GM10847 (cell line): ENCODE data around the gene FZD10.

ENCODE experiments used
- POLR2A ChIP-seq: IDR thresholded peaks from 2 replicates; pipeline ENCODE4 v1.6.1; 2011; ENCODE audit not compliant: insufficient read length; ENCODE audit errors: extremely low read depth

Gene FZD10

DNA sequence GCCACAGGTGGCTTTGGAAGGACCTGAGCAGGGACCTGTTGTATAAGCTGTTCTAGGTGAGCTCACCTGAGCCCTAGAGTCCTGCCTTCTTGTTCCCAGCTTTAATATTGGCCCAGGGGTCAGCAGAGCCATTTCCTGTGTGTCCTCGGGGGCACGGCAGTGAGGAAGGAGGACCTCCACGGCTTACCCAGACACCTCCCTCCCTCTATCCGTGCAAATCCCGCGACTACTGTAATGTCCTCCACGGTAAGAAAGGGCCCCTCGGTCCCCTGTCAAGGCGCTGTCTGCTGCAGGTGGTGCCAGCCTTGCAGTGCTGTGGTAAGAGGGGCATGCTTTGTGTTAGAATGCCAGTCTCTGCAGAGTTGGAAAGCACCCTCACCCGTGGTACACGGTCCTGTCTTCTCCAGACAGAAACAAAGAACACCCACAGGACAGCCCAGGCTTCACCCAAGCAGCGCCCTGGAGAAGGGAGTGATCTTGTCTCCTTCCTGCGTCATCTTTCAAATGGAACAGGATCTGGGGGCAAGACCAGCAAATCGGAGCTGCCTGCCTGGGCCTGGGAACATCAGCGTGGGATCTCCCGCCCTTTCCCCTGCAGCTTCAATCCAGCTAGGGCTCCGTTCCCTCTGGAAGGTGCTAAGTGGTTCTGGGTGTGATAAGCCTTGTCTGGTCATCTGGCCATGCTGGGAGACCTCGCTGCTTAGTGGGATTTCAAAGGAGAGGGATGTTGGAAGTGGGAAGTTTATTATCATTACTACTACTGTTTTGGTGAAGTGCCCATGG is 20.2 kb upstream of the FZD10 start:
- TF ChIP-seq POLR2A: no peak

DNA sequence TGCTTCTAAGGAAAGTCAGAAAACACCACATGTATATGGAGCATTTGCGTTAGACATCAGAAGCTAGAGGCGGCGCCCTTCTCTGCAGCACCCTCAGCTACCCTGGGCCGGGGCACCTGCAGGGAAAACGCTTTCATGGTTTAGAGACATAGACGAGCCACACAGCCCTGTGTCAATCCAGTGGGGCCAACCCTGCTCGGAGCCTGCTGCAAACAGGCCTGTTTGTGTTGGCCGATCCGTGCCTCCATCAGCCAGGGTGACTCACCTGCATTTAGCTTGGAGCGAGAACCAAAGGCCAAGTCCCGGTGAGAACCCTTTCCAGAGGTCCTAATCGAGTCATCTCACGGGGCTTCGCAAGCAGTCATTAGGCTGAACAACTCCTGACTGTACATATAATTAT is 19.5 kb upstream of the FZD10 start:
- TF ChIP-seq POLR2A: no peak

GRCh38 chr12:130143136-130143535 is 19.1 kb upstream of the FZD10 start:
- no peak for TF ChIP-seq POLR2A

- TF ChIP-seq POLR2A: no peak
These were observed 18.0 kb upstream of the FZD10 start for GRCh38 chr12:130144256-130144655.

DNA sequence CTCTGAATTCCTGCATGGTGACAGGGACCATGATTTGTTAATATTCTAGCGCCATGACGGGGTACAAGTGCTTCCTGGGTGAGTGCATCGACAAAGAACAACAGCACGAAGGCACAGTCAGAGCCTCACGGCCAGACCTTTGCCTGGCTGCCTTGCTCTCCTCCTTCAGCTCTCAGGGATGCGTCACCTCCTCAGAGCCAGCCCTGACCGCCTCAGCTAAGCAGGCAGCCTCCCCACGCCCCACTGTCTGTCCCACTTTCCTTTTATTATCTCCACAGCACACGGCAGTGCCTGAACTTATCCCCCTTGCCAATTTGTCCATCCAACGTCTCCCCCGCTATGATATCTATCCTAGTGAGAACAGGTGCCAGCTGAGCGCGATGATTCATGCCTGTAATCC is 16.5 kb upstream of the FZD10 start:
- no peak for TF ChIP-seq POLR2A

DNA sequence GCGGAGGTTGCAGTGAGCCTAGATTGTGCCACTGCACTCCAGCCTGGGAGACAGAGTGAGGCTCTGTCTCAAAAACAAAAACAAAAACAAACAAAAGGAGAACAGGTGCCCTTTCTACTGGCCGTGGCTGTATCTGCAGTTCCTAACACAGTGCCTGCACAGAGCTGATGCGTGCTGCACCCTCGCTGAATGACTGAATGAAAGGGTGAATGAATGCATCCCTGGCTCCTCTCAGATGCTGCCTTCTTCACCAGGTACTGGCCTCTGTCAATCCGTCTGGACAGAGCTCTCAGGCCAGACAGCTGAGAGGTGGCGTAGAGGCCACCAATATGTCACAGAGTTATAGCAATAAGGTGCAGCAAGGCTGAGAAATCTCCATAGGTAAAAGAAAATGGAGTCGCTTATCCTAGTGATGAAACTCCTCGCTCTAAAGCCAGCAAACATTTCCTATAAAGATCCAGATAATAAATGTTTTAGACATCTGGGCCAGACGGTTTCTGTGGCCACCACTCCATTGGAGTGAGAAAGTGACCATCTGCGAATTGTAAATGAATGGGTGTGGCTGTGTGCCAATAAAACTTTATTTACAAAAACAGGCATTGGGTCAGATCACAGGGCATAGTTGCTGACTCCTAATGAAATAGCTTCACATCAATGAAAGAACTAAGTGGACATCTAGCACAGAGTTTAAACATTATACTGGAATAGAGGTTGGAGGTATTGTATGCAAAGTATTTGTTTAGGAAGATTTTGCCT is 15.9 kb upstream of the FZD10 start:
- no peak for TF ChIP-seq POLR2A

DNA sequence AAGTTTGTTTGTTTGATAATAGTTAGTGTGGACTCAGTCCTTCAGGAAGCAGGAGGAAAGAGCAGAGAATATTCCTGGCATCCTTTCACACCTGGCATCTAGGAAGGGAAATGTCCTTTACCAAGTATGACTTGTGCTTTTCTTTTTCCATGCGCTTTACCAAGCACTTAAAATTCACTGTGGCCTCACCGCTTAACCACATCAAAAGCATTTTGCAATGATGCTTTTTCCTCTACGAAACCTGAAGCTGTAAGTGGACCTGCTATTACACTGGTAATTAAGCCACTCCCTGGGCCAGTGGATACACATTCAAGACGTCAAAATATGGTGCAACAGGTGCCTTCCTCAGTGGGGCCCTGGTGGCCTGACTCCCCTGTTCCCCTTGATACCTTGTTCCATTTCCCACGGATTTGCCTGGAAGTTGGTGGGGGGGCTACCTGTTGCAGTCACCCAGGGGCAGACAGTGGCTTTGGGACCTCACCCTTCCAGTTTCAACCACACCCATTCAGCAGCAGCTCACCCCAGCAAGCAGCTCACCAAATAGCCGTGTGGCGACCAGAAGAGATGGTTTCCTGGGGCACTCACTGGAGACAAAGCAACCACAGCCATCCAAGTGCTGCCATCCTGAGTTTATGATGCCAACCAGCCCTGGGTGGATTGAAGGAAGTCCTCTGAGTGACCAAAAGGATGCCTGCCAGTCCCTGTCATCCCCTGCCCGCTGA is 14.2 kb upstream of the FZD10 start:
- no peak for TF ChIP-seq POLR2A

DNA sequence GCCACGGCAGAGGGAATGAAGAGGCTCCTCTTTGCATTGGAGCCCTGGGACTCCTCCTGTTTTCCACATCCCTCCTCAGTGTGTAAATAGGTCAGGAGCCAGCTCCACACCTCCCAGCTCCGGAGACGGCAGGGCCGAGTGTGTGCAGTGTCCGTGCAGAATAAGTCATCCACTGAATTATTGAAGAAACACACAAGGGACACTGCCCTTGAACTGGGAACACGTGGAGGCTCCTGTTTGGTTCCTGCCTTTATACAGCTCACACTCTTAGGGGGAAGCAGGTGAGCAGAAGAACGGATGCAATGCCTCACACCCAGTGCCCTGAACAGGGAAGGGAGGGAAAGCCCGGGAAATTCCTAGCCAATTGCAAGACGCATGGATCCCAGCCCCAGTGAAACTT is 10.4 kb upstream of the FZD10 start:
- no peak for TF ChIP-seq POLR2A

GRCh38 chr12:130152386-130152785 is 9.9 kb upstream of the FZD10 start:
- TF ChIP-seq POLR2A: no peak

DNA sequence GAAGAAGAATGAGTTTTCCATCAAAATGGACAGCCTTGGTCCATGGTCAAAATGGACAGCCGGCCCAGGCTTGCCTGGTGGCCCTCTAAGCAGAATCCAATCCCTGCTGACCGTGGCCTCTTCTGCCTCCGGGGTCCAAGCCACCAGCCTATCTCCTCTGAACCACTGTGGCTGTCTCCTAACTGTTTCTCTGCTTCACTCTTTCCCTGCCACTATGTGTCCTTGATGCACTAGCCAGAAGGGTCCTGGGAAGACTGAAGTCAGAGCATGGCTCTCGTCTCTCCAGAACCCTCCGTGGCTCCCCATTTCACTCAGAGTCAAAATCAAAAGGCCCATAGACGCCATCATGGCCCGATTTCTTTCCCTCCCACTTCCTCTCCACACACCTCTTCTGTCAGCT is 8.5 kb upstream of the FZD10 start:
- no peak for TF ChIP-seq POLR2A

DNA sequence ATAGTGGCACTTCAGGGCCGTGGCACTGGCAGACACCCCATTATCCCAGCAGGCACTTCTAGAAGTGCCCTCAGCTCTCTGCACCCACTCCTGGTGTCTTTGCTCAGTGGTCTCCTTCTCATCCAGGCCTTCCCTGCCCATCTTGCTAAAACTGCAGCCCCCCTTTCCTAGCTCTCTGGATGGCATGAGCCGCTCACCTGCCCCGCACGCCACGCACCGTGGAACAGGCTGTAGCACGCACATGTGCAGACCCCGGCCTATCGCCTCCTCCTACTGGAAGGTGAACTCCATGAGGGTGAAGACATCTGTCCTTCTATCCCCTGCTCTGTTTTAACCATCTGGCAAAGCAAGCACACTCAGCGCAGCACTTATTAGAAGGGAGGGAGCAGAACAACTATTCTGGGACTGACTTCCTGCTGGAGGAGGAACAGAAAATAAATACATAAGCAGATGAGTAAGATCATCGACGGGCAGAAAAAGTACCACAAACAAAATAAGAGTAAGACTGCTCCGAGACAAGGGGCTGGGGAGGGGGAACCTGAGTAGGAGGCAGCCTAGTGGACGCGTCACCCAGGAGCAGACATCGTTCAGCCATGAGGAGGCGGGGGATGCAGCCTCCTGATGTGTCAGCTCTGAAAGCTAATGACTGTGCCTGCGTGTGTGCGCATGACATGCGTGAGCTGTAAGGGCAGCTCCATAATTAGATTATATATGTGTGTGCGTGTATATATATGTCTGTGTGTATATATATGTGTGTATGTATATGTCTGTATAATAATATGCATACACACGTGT is 7.8 kb upstream of the FZD10 start:
- no peak for TF ChIP-seq POLR2A

- no peak for TF ChIP-seq POLR2A
These were observed 6.7 kb upstream of the FZD10 start for GRCh38 chr12:130155416-130156073.

DNA sequence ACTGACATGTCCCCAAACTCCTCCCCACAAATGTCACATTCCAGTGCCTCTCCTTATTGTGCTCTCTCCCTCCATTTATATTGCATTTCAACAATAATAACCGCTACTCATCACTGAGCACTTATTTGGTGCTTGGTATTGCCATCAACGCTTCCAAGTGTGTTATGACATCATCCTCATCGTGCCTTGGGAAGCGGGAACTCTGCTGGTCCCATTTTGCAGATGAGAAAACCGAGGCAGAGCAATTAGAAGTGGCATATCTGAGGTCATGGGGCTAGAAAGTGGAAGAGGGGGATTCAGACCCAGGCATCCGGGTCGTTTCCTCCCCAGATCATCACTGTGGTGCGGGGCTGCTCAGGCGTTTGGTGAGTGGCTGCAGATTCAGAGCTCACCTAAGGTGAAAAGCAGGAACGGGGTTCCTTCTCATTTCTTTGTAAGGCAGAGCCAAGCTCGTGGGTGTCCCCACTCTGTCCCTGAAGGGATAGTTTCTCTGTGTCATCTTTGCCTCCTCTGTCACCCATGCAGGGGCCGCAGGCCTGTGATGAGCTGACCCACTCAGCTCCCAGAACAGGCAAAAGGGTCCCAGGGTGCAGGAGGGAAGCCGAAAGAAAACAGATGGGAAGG is 5.5 kb upstream of the FZD10 start:
- TF ChIP-seq POLR2A: no peak
